ENCODE data around the gene DCN. TPM values are rescaled to one million over a fixed set of nuclear protein-coding genes. Genes with fewer than 3 reads are reported as not detected.
A peak's percentile ranks its signal among the peaks of the same experiment; 100 is the strongest.

Gene DCN
- total RNA-seq, 1 donor: 1,400 TPM

DNA sequence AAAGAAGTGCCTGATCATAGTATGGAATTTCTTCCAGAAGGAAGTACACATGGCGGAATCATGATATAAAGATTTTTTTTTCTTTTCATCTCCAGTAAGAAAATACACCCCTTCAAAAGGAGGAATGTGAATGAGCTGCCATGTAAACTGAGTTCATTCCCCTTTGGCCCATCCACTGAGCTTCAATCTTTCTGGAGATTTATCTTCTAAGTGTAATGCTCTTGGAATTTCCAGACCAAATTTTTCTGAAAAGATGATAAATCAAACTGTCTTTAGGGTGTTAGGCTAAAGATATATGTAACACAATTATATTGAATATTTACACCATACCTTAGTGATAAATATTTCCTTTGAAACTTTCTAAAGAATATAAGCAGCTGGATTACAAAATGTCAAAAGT, 5.2 kb downstream of the DCN start:
- H3K9me3 ChIP-seq (ENCODE audit: low read depth, low read length): no peaks in the 10 kb centered on the region
- H3K4me2 ChIP-seq (ENCODE audit: insufficient read depth, low read length): peak overlapping the region; percentile 76
- H3K36me3 ChIP-seq (ENCODE audit: insufficient read depth, low read length): peaks cover 14% of the 10 kb centered on the region
- TF ChIP-seq, protein P1, sequence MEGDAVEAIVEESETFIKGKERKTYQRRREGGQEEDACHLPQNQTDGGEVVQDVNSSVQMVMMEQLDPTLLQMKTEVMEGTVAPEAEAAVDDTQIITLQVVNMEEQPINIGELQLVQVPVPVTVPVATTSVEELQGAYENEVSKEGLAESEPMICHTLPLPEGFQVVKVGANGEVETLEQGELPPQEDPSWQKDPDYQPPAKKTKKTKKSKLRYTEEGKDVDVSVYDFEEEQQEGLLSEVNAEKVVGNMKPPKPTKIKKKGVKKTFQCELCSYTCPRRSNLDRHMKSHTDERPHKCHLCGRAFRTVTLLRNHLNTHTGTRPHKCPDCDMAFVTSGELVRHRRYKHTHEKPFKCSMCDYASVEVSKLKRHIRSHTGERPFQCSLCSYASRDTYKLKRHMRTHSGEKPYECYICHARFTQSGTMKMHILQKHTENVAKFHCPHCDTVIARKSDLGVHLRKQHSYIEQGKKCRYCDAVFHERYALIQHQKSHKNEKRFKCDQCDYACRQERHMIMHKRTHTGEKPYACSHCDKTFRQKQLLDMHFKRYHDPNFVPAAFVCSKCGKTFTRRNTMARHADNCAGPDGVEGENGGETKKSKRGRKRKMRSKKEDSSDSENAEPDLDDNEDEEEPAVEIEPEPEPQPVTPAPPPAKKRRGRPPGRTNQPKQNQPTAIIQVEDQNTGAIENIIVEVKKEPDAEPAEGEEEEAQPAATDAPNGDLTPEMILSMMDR (IDR thresholded peaks at IDR 0.05; ENCODE audit: extremely low read depth, low read depth, low read length): no peak
- H3K27ac ChIP-seq (ENCODE audit: low read depth, low read length): peak overlapping the region; percentile 70
- H3K4me3 ChIP-seq (ENCODE audit: insufficient read depth, low read length): peak overlapping the region; percentile 5
- H4K20me1 ChIP-seq (ENCODE audit: insufficient read depth, low read length): no peaks in the 10 kb centered on the region
- H3K79me2 ChIP-seq (ENCODE audit: insufficient read depth, low read length): peaks cover 50% of the 10 kb centered on the region
- peaks cover 46% of the 10 kb centered on the region for H3K4me1 ChIP-seq (ENCODE audit: insufficient read depth, low read length)
- no peak overlapping the region for H2AFZ ChIP-seq (ENCODE audit: low read length)
- H3K27me3 ChIP-seq (ENCODE audit: insufficient read depth, low read length): no peaks in the 10 kb centered on the region
- no peak for DNase-seq (ENCODE audit: insufficient read length, low spot score, missing footprints)

DNA sequence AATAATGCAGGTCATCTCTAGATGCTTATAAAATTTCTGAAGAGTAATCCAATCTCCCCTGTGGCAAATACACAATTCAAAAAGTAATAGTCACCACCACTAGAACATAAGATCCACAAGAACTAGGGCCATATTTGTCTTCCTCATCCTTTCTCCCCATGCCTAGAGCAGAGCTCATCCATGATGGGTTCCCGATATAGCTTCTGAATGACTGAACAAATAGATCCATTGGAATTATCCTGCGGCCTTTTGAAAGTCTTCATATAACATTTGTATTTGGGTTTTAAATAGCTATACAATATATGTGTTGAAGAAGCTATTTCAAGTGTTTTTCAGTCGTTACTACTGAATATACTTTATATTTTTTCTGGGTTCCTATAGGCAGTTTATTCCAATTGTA, 5.7 kb downstream of the DCN start:
- H3K9me3 ChIP-seq (ENCODE audit: low read depth, low read length): no peaks in the 10 kb centered on the region
- H3K79me2 ChIP-seq (ENCODE audit: insufficient read depth, low read length): peaks cover 49% of the 10 kb centered on the region
- H3K4me2 ChIP-seq (ENCODE audit: insufficient read depth, low read length): peak overlapping the region; percentile 76
- H3K4me3 ChIP-seq (ENCODE audit: insufficient read depth, low read length): peak overlapping the region; percentile 23
- H3K27ac ChIP-seq (ENCODE audit: low read depth, low read length): peak overlapping the region; percentile 70
- H3K27me3 ChIP-seq (ENCODE audit: insufficient read depth, low read length): no peaks in the 10 kb centered on the region
- DNase-seq (ENCODE audit: insufficient read length, low spot score, missing footprints): no peak
- H3K4me1 ChIP-seq (ENCODE audit: insufficient read depth, low read length): peaks cover 46% of the 10 kb centered on the region
- H3K36me3 ChIP-seq (ENCODE audit: insufficient read depth, low read length): peaks cover 16% of the 10 kb centered on the region
- H4K20me1 ChIP-seq (ENCODE audit: insufficient read depth, low read length): no peaks in the 10 kb centered on the region
- peak overlapping the region; percentile 4 for H2AFZ ChIP-seq (ENCODE audit: low read length)
- TF ChIP-seq, protein P1 (IDR thresholded peaks at IDR 0.05; ENCODE audit: extremely low read depth, low read depth, low read length): no peak

DNA sequence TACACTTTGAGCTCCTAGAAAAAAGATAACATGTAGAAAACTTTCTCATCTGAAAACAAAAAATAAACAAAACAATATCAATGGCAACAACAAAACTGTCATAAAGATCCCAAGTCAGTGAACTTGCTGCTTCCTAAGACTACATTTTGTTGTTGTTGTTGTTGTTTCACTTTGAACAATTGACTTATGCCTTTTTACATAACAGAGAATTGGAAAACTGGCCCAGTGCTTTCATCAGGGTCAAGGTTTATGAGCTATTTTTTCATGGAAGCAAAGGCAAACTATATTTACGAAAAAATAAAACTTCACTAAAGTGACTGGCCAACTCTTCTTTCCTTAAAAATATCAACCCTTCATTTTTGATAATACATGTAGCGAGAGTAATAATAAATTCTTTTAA, 6.3 kb downstream of the DCN start:
- Histone ChIP-seq H4K20me1 (ENCODE audit: insufficient read depth, low read length) (no peaks in the 10 kb centered on the region), H3K9me3 (ENCODE audit: low read depth, low read length) (no peaks in the 10 kb centered on the region), H3K79me2 (ENCODE audit: insufficient read depth, low read length) (peaks cover 48% of the 10 kb centered on the region), H3K4me2 (ENCODE audit: insufficient read depth, low read length) (peak overlapping the region; percentile 76), H3K27ac (ENCODE audit: low read depth, low read length) (no peak overlapping the region), H3K4me3 (ENCODE audit: insufficient read depth, low read length) (peak overlapping the region; percentile 23), H2AFZ (ENCODE audit: low read length) (no peak overlapping the region), H3K36me3 (ENCODE audit: insufficient read depth, low read length) (peaks cover 21% of the 10 kb centered on the region), H3K27me3 (ENCODE audit: insufficient read depth, low read length) (no peaks in the 10 kb centered on the region), H3K4me1 (ENCODE audit: insufficient read depth, low read length) (peaks cover 44% of the 10 kb centered on the region)
- TF ChIP-seq, protein P1 (IDR thresholded peaks at IDR 0.05; ENCODE audit: extremely low read depth, low read depth, low read length): no peak
- no peak for DNase-seq (ENCODE audit: insufficient read length, low spot score, missing footprints)

DNA sequence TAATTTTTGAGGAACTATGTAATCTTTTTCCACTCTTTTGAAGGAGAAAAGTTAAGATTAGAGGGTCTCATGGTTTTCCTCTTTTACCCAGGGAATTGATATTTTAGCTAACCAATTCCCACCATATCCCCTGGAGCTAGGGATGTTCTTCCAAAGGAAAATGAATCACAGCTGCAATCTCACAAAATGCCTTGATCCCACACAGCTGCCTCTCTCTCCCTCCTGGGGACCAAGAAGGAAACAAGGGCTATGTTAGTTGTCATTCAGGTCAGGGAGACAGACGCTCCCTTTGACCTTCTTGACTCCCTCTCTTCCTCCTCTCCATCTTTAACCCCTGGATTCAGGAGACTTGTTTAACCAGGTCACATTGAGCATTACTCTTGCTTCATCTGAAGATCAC, 9.5 kb downstream of the DCN start:
- no peaks in the 10 kb centered on the region for H3K27me3 ChIP-seq (ENCODE audit: insufficient read depth, low read length)
- no peaks in the 10 kb centered on the region for H4K20me1 ChIP-seq (ENCODE audit: insufficient read depth, low read length)
- no peak overlapping the region for H3K4me3 ChIP-seq (ENCODE audit: insufficient read depth, low read length)
- H3K9me3 ChIP-seq (ENCODE audit: low read depth, low read length): peaks cover 1% of the 10 kb centered on the region
- peaks cover 25% of the 10 kb centered on the region for H3K79me2 ChIP-seq (ENCODE audit: insufficient read depth, low read length)
- DNase-seq (ENCODE audit: insufficient read length, low spot score, missing footprints): peak; percentile 46
- H2AFZ ChIP-seq (ENCODE audit: low read length): no peak overlapping the region
- TF ChIP-seq, protein P1 (IDR thresholded peaks at IDR 0.05; ENCODE audit: extremely low read depth, low read depth, low read length): no peak
- H3K36me3 ChIP-seq (ENCODE audit: insufficient read depth, low read length): peaks cover 34% of the 10 kb centered on the region
- H3K27ac ChIP-seq (ENCODE audit: low read depth, low read length): no peak overlapping the region
- H3K4me1 ChIP-seq (ENCODE audit: insufficient read depth, low read length): peaks cover 23% of the 10 kb centered on the region
- H3K4me2 ChIP-seq (ENCODE audit: insufficient read depth, low read length): no peak overlapping the region

Measured in osteoblast (primary cell).